ENCODE measurements around the gene PRPS1.
A peak's percentile ranks its signal among the peaks of the same experiment; 100 is the strongest.
"Not testable (repeated sequence)": the region's sequence is repeated elsewhere in the genome, so short reads cannot be mapped to it uniquely, and the experiment has no call there.

Gene PRPS1

GRCh38 chrX:107627838-107628661 lies at the start of gene PRPS1:
TSS of gene PRPS1 (plus strand) at chrX:107628510. CDS start at chrX:107628629, 119 bp downstream.
- DNase-seq = peak; percentile 98

GRCh38 chrX:107579956-107580355 lies 48.4 kb upstream of the PRPS1 start:
- no peak for DNase-seq

GRCh38 chrX:107581923-107582322 lies 46.4 kb upstream of the PRPS1 start:
- DNase-seq = no peak

- DNase-seq = no peak
Measured at GRCh38 chrX:107589243-107589642, 39.1 kb upstream of the PRPS1 start.

GRCh38 chrX:107596651-107597050 lies 31.7 kb upstream of the PRPS1 start:
- DNase-seq = no peak

GRCh38 chrX:107597264-107597663 lies 31.0 kb upstream of the PRPS1 start:
- DNase-seq = no peak

GRCh38 chrX:107597791-107598190 lies 30.5 kb upstream of the PRPS1 start:
- DNase-seq = no peak

- DNase-seq = no peak
Measured at GRCh38 chrX:107599450-107599861, 28.9 kb upstream of the PRPS1 start.

GRCh38 chrX:107600366-107600765 lies 27.9 kb upstream of the PRPS1 start:
- DNase-seq = no peak

- no peak for DNase-seq
Measured at GRCh38 chrX:107601326-107601725, 27.0 kb upstream of the PRPS1 start.

GRCh38 chrX:107601759-107602158 lies 26.6 kb upstream of the PRPS1 start:
- DNase-seq = no peak

- no peak for DNase-seq
Measured at GRCh38 chrX:107602694-107603239, 25.5 kb upstream of the PRPS1 start.

- DNase-seq = no peak
Measured at GRCh38 chrX:107603429-107604159, 24.7 kb upstream of the PRPS1 start.

GRCh38 chrX:107609061-107609460 lies 19.2 kb upstream of the PRPS1 start:
- DNase-seq = not testable (repeated sequence)

- no peak for DNase-seq
Measured at GRCh38 chrX:107610667-107611066, 17.6 kb upstream of the PRPS1 start.

- DNase-seq = no peak
Measured at GRCh38 chrX:107619885-107620322, 8.4 kb upstream of the PRPS1 start.

GRCh38 chrX:107624893-107625292 lies 3.4 kb upstream of the PRPS1 start:
- no peak for DNase-seq

GRCh38 chrX:107625739-107626138 lies 2.6 kb upstream of the PRPS1 start:
- DNase-seq = no peak

GRCh38 chrX:107626481-107626880 lies 1.8 kb upstream of the PRPS1 start:
- no peak for DNase-seq

GRCh38 chrX:107626916-107627315 lies 1.4 kb upstream of the PRPS1 start:
- DNase-seq = no peak

- peak; percentile 67 for DNase-seq
Measured at GRCh38 chrX:107628662-107629539, 591 bp downstream of the PRPS1 start.

GRCh38 chrX:107629540-107629909 lies 1.2 kb downstream of the PRPS1 start:
- DNase-seq = no peak

All from NCI-H2227 treated with DMSO at 0.1 percent for 48 hours (cell line).